IMR-90 (cell line): ENCODE results near the gene NIT1. TPM values are rescaled to one million over a fixed set of nuclear protein-coding genes. Genes with fewer than 3 reads are reported as not detected.
A peak's percentile ranks its signal among the peaks of the same experiment; 100 is the strongest.

Experiments used
- ATAC-seq: fragments of 200-7000 bp; cut with Tn5 transposase; 2 replicates; pipeline ENCODE4 v1.9.1; 2020; ENCODE audit warnings: low read depth, mild to moderate bottlenecking, moderate library complexity
- BruUV-seq: library from RNA; stranded (reverse); fragments of 400-500 nt; replicated peaks from 2 replicates; lab custom pipeline; 2021; lab: Mats Ljungman, UMichigan
- CTCF ChIA-PET: fragments of 300-600 bp; formaldehyde crosslinking; extraction: SDS; loops from one replicate; lab custom pipeline; 2021; ENCODE audit warnings: antibody characterized with exemption; lab: Yijun Ruan, JAX
- POLR2A ChIA-PET: fragments of 300-600 bp; sonication (Branson Sonifier 250); formaldehyde crosslinking; loops from one replicate; lab custom pipeline; 2022; ENCODE audit warnings: antibody characterized with exemption; ENCODE audit not compliant: unreplicated experiment; lab: Charles Lee
- DNase-seq: peaks from one replicate; pipeline ENCODE4 v3.0.0; 2013
- H2AFZ ChIP-seq: replicated peaks from 2 replicates; pipeline ENCODE3; 2013; ENCODE audit warnings: low read length, mild to moderate bottlenecking; ENCODE audit not compliant: poor library complexity
- H2AK5ac ChIP-seq: 2 replicates; pipeline ENCODE4 v1.6.1; 2013; ENCODE audit warnings: low read depth, low read length, inconsistent platforms
- H2AK9ac ChIP-seq: replicated peaks from 2 replicates; pipeline ENCODE3; 2013; ENCODE audit warnings: mild to moderate bottlenecking, low read depth, low read length, moderate library complexity; ENCODE audit not compliant: poor library complexity
- H2BK120ac ChIP-seq: 2 replicates; pipeline ENCODE4 v1.6.1; 2013; ENCODE audit warnings: low read depth, low read length, inconsistent platforms
- H2BK15ac ChIP-seq: 3 replicates; pipeline ENCODE4 v1.6.1; 2013; ENCODE audit warnings: low read depth, low read length, inconsistent platforms
- H2BK20ac ChIP-seq: 2 replicates; pipeline ENCODE4 v1.6.1; 2013; ENCODE audit warnings: low read depth, mild to moderate bottlenecking, inconsistent platforms, low read length, moderate library complexity
- H2BK5ac ChIP-seq: 2 replicates; pipeline ENCODE4 v1.6.1; 2013; ENCODE audit warnings: mild to moderate bottlenecking, low read depth, low read length, inconsistent platforms; ENCODE audit not compliant: poor library complexity, severe bottlenecking
- H3K14ac ChIP-seq: replicated peaks from 2 replicates; pipeline ENCODE4 v1.6.1; 2013; ENCODE audit warnings: low read depth, low read length, inconsistent platforms
- H3K18ac ChIP-seq: 2 replicates; pipeline ENCODE4 v1.6.1; 2013; ENCODE audit warnings: low read depth, low read length, control low read depth
- H3K23ac ChIP-seq: 2 replicates; pipeline ENCODE4 v1.6.1; 2013; ENCODE audit warnings: low read depth, low read length, inconsistent platforms
- H3K27ac ChIP-seq: 2 replicates; pipeline ENCODE4 v1.5.1; 2013; ENCODE audit warnings: mild to moderate bottlenecking, control low read depth, low read length; ENCODE audit not compliant: insufficient read depth
- H3K27me3 ChIP-seq: 2 replicates; pipeline ENCODE4 v1.6.1; 2013; ENCODE audit warnings: low read length; ENCODE audit not compliant: control insufficient read depth, insufficient read depth
- H3K36me3 ChIP-seq: 2 replicates; pipeline ENCODE4 v1.6.1; 2013; ENCODE audit warnings: low read length, mixed read lengths; ENCODE audit not compliant: control insufficient read depth, insufficient read depth
- H3K4ac ChIP-seq: 2 replicates; pipeline ENCODE4 v1.6.1; 2013; ENCODE audit warnings: low read depth, low read length, inconsistent platforms
- H3K4me1 ChIP-seq: 2 replicates; pipeline ENCODE4 v1.6.1; 2013; ENCODE audit warnings: low read length, mixed read lengths; ENCODE audit not compliant: control insufficient read depth, insufficient read depth
- H3K4me2 ChIP-seq: 2 replicates; pipeline ENCODE4 v1.6.1; 2013; ENCODE audit warnings: low read depth, mild to moderate bottlenecking, control low read depth, low read length, moderate library complexity
- H3K4me3 ChIP-seq: 2 replicates; pipeline ENCODE4 v1.5.1; 2013; ENCODE audit warnings: low read depth, mild to moderate bottlenecking, control low read depth, low read length, moderate library complexity; ENCODE audit not compliant: insufficient read depth
- H3K56ac ChIP-seq: 2 replicates; pipeline ENCODE4 v1.6.1; 2013; ENCODE audit warnings: low read length, inconsistent platforms; ENCODE audit not compliant: insufficient read depth; ENCODE audit errors: extremely low read depth
- H3K79me1 ChIP-seq, 2 experiments: 2 replicates each; pipeline ENCODE4 v1.6.1; 2013; ENCODE audit warnings: low read length in 2 of 2, inconsistent platforms in 1 of 2, low read depth in 1 of 2
- H3K9ac ChIP-seq: 2 replicates; pipeline ENCODE4 v1.6.1; 2013; ENCODE audit warnings: low read depth, low read length, control low read depth
- H3K9me1 ChIP-seq: 2 replicates; pipeline ENCODE4 v1.6.1; 2013; ENCODE audit warnings: low read length, inconsistent platforms; ENCODE audit not compliant: insufficient read depth
- H3K9me3 ChIP-seq: 2 replicates; pipeline ENCODE4 v1.6.1; 2013; ENCODE audit warnings: low read length; ENCODE audit not compliant: control insufficient read depth, insufficient read depth
- H4K20me1 ChIP-seq: 2 replicates; pipeline ENCODE4 v1.6.1; 2013; ENCODE audit warnings: low read length, inconsistent platforms; ENCODE audit not compliant: insufficient read depth
- H4K5ac ChIP-seq: 2 replicates; pipeline ENCODE4 v1.6.1; 2013; ENCODE audit warnings: mild to moderate bottlenecking, low read depth, low read length, control low read depth
- H4K8ac ChIP-seq, 2 experiments: 2 replicates each; pipeline ENCODE4 v1.6.1; 2013; ENCODE audit warnings: low read depth in 2 of 2, low read length in 2 of 2, control low read depth in 1 of 2, inconsistent platforms in 1 of 2
- H4K91ac ChIP-seq: 2 replicates; pipeline ENCODE4 v1.6.1; 2013; ENCODE audit warnings: low read depth, low read length, inconsistent platforms; ENCODE audit not compliant: insufficient read depth
- CTCF ChIP-seq: conservative IDR thresholded peaks from 2 replicates; pipeline ENCODE4 v1.5.1; 2012; ENCODE audit warnings: mild to moderate bottlenecking, low read depth, low read length, improper control_type of control experiment
- MAZ ChIP-seq: IDR thresholded peaks from 2 replicates; pipeline ENCODE4 v1.6.1; 2012; ENCODE audit warnings: low read depth, mild to moderate bottlenecking, low read length, improper control_type of control experiment, moderate library complexity, borderline replicate concordance
- RAD21 ChIP-seq: IDR thresholded peaks from 2 replicates; pipeline ENCODE4 v1.6.1; 2012; ENCODE audit warnings: low read length, improper control_type of control experiment
- whole genome bisulfite sequencing, 2 experiments: methylation state at CpG; one replicate each; pipeline versions ENCODE4 v1.1.5 to v1.1.7; 2013; ENCODE audit warnings: missing lambda C conversion rate in 2 of 2; ENCODE audit not compliant: insufficient read length in 1 of 2; ENCODE audit errors: extremely low coverage in 2 of 2; 5-methylcytosine and 5-hydroxymethylcytosine counted together
- dilution Hi-C: fragments of 300-500 bp; cut with HindIII; formaldehyde crosslinking; loops from one replicate; pipeline ENCODE4 v1.14.3; 2018; ENCODE audit warnings: low sequenced_read_pairs; ENCODE audit not compliant: unreplicated experiment
- in situ Hi-C: fragments of 300-500 bp; cut with MboI; formaldehyde crosslinking; loops from 3 replicates; pipeline ENCODE4 v1.14.3; 2019; ENCODE audit warnings: low sequenced_read_pairs, inconsistent platforms, mixed read lengths
- intact Hi-C: fragments of 100-400 bp; cut with micrococcal nuclease; formaldehyde crosslinking; loops from 2 replicates; pipeline ENCODE4 v1.10.0; 2022
- polyA plus RNA-seq, 3 experiments: library from polyadenylated mRNA; depleted of rRNA; stranded (reverse); fragments of >200 nt; gene quantifications; 2 replicates each; pipeline ENCODE4 v1.2.3, GENCODE V29; 2012; ENCODE audit warnings: low replicate concordance in 1 of 3
- total RNA-seq: library from RNA; depleted of rRNA; stranded (reverse); fragments of >200 nt; gene quantifications from 2 replicates; pipeline ENCODE4 v1.2.3, GENCODE V29; 2012

NIT1 gene
- total and polyA plus RNA-seq, 2 of the 4 experiments (the other 2 are of a cell fraction), result 22.8 to 33.6 TPM

GRCh38 chr1:161119092-161119903, 1.4 kb downstream of the NIT1 start:
- CTCF ChIA-PET, result no interaction called here
- TSS peak; percentile 41 for BruUV-seq
- peak overlapping the region; percentile 88 for H3K4me2 ChIP-seq

More at GRCh38 chr1:161119092-161119903, 1.4 kb downstream of the NIT1 start:
- H3K4me3 ChIP-seq, result 0 out of 2 replicates have a peak overlapping the region, but pooled peaks have one; percentile 87
- H3K4me1 ChIP-seq, result peaks cover 16% of the 10 kb centered on the region
- H3K27ac ChIP-seq, result peak overlapping the region; percentile 82; the same call in 1 of the 2 replicates
- dilution Hi-C loops, result no loop called here
- H2BK20ac ChIP-seq, result no peak overlapping the region
- peak; percentile 35 for ATAC-seq
- H3K56ac ChIP-seq, result 0 out of 2 replicates have a peak overlapping the region, but pooled peaks have one; percentile 73
- peak overlapping the region; percentile 74 for H3K9ac ChIP-seq
- peak overlapping the region; percentile 68; the same call in 1 of the 2 replicates for H3K4ac ChIP-seq
- POLR2A ChIA-PET, result no interaction called here
- peak overlapping the region; percentile 34 to 84; a peak in 3 of 4 replicates for H4K8ac ChIP-seq
- 60% methylated on average over 4 of the region's 10 CpGs; no CpG with 5 or more reads in 1 of the 2 experiments for WGBS, 2 experiments
- peak; percentile 75 for DNase-seq
- H2BK15ac ChIP-seq, result no peak overlapping the region
- H4K91ac ChIP-seq, result no peak overlapping the region
- no peaks in the 10 kb centered on the region for H3K9me3 ChIP-seq
- H2BK120ac ChIP-seq, result no peak overlapping the region
- H3K36me3 ChIP-seq, result peaks cover 45% of the 10 kb centered on the region
- H3K9me1 ChIP-seq, result peaks cover 25% of the 10 kb centered on the region
- H3K23ac ChIP-seq, result peak overlapping the region; percentile 77; the same call in 1 of the 2 replicates
- no peak overlapping the region for H3K14ac ChIP-seq
- peak overlapping the region; percentile 84; the same call in 1 of the 2 replicates for H2AK5ac ChIP-seq
- TF ChIP-seq CTCF (peak; percentile 52), RAD21 (peak; percentile 29; the same call in 1 of the 2 replicates), MAZ (no peak)
- in situ Hi-C loops, result no loop called here
- no peak overlapping the region for H4K5ac ChIP-seq
- H2AFZ ChIP-seq, result no peak overlapping the region
- intact Hi-C loops, result no loop called here
- H3K18ac ChIP-seq, result no peak overlapping the region
- H3K79me1 ChIP-seq, result peaks cover 31 to 79% of the 10 kb centered on the region in 2 experiments
- H3K27me3 ChIP-seq, result no peaks in the 10 kb centered on the region
- peak overlapping the region; percentile 54 for H2BK5ac ChIP-seq
- peaks cover 35% of the 10 kb centered on the region for H4K20me1 ChIP-seq
- H2AK9ac ChIP-seq, result peak overlapping the region; percentile 10
